ENCODE measurements around the gene STK38.
"Not testable (repeated sequence)": the region's sequence is repeated elsewhere in the genome, so short reads cannot be mapped to it uniquely, and the experiment has no call there.

STK38 gene

DNA sequence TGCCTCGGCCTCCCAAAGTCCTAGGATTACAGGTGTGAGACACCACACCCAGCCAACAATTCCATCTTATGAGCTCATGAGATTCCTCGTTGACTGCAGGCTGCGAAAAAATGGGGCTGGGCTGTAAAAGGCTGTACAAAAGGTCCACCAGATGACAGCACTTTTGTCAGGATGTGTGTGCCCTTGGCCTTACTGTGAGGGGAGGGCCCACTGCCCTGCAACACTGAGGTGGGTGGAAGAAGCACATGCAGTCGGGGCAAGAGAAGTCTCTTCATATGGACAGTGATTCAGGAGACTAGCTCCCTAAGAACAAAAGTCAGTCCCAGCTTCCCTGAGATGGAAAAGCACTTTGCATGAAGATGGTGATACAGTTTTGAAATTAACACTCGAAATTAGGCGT is 54.0 kb downstream of the STK38 start:
- H3K27me3 ChIP-seq (ENCODE audit: control insufficient read depth in 5 of 5, insufficient read depth in 4 of 5, low read length in 5 of 5): no peaks in the 10 kb centered on the region
- H3K4me1 ChIP-seq (ENCODE audit: control insufficient read depth in 5 of 5, insufficient read depth in 5 of 5, low read length in 5 of 5): peaks cover 0 to 25% (median 13%) of the 10 kb centered on the region in 5 donors
- H3K9me3 ChIP-seq (ENCODE audit: control insufficient read depth in 5 of 5, low read length in 5 of 5): no peaks in the 10 kb centered on the region
- H3K9ac ChIP-seq (ENCODE audit: low read length in 5 of 5): no peak overlapping the region
- no peak overlapping the region for H3K4me3 ChIP-seq (ENCODE audit: low read depth in 1 of 5, low read length in 5 of 5)
- H3K36me3 ChIP-seq (ENCODE audit: control insufficient read depth in 5 of 5, insufficient read depth in 5 of 5, low read length in 5 of 5): peaks cover 20 to 57% (median 44%) of the 10 kb centered on the region in 5 donors
- no peak overlapping the region for H3K27ac ChIP-seq (ENCODE audit: low read depth, low read length)

DNA sequence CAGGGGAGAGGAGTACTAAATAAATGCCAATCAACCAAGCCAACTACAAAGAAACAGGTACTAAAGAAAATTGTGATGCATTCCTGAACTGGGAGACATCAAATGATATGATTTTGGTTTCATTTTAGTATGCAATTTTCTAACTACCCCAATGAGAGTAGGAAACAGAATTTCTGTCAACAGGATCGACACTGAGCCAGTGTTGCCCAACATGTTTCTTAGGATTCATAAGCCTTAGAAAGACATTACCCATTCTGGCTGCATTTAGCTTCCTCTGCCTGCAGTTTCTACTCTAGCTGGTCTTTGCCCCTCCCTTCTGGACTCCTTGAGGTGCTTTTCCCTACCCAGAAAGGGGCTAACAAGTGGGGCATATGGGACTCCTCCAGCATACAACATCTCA is 54.7 kb downstream of the STK38 start:
- Histone ChIP-seq H3K27ac (ENCODE audit: low read depth, low read length) (no peak overlapping the region), H3K27me3 (ENCODE audit: control insufficient read depth in 5 of 5, insufficient read depth in 4 of 5, low read length in 5 of 5) (no peaks in the 10 kb centered on the region), H3K36me3 (ENCODE audit: control insufficient read depth in 5 of 5, insufficient read depth in 5 of 5, low read length in 5 of 5) (peaks cover 23 to 58% (median 49%) of the 10 kb centered on the region in 5 donors), H3K4me3 (ENCODE audit: low read depth in 1 of 5, low read length in 5 of 5) (no peak overlapping the region), H3K9ac (ENCODE audit: low read length in 5 of 5) (no peak overlapping the region), H3K4me1 (ENCODE audit: control insufficient read depth in 5 of 5, insufficient read depth in 5 of 5, low read length in 5 of 5) (peaks cover 0 to 25% (median 13%) of the 10 kb centered on the region in 5 donors), H3K9me3 (ENCODE audit: control insufficient read depth in 5 of 5, low read length in 5 of 5) (no peaks in the 10 kb centered on the region)

DNA sequence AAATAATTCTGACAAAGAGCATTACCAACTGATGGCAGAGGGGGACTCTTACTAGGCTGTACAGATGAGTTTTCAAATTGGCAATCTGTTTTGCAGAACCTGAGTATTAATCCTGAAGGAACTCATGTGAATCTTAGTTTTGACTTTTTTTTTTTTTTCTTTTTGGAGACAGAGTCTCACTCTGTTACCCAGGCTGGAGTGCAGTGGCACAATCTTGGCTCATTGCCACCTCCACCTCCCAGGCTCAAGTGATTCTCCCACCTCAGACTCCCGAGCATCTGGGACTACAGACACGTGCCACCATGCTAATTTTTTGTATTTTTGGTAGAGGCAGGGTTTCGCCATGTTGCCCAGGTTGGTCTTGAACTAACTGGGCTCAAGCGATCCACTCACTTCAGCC is 55.2 kb downstream of the STK38 start:
- Histone ChIP-seq H3K36me3 (ENCODE audit: control insufficient read depth in 5 of 5, insufficient read depth in 5 of 5, low read length in 5 of 5) (peaks cover 28 to 58% (median 49%) of the 10 kb centered on the region in 5 donors), H3K9ac (ENCODE audit: low read length in 5 of 5) (no peak overlapping the region), H3K4me3 (ENCODE audit: low read depth in 1 of 5, low read length in 5 of 5) (no peak overlapping the region), H3K27me3 (ENCODE audit: control insufficient read depth in 5 of 5, insufficient read depth in 4 of 5, low read length in 5 of 5) (no peaks in the 10 kb centered on the region), H3K9me3 (ENCODE audit: control insufficient read depth in 5 of 5, low read length in 5 of 5) (no peaks in the 10 kb centered on the region), H3K27ac (ENCODE audit: low read depth, low read length) (no peak overlapping the region), H3K4me1 (ENCODE audit: control insufficient read depth in 5 of 5, insufficient read depth in 5 of 5, low read length in 5 of 5) (peaks cover 0 to 25% (median 13%) of the 10 kb centered on the region in 5 donors)

DNA sequence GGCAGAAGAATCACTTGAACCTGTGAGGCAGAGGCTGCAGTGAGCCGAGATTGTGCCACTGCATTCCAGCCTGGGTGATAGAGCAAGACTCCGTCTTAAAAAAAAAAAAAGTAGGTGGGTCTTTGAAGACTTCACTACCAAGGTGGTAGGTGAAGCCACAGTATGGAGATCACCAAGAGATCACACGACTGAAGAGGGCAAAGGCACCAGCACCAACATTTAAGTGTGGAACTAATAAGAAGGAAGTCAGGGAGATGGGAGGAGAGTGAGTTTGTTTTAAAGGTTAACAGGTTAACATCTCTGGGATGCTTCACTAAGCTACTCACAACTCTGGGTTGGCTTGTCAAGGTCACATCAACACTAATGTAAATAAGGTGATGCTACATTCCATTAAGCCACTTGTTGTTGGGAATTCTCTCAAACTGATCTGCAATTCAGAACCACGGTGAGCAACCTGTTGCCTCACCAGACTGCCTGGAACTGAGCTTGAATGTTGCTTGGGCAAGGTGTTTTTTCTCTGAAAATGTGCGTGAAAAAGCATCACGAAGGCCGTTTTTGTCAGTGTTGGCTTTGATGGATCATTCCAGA is 55.8 kb downstream of the STK38 start:
- Histone ChIP-seq H3K4me1 (ENCODE audit: control insufficient read depth in 5 of 5, insufficient read depth in 5 of 5, low read length in 5 of 5) (peaks cover 0 to 25% (median 13%) of the 10 kb centered on the region in 5 donors), H3K27ac (ENCODE audit: low read depth, low read length) (no peak overlapping the region), H3K4me3 (ENCODE audit: low read depth in 1 of 5, low read length in 5 of 5) (no peak overlapping the region), H3K36me3 (ENCODE audit: control insufficient read depth in 5 of 5, insufficient read depth in 5 of 5, low read length in 5 of 5) (peaks cover 30 to 58% (median 51%) of the 10 kb centered on the region in 5 donors), H3K9me3 (ENCODE audit: control insufficient read depth in 5 of 5, low read length in 5 of 5) (no peaks in the 10 kb centered on the region), H3K9ac (ENCODE audit: low read length in 5 of 5) (no peak overlapping the region), H3K27me3 (ENCODE audit: control insufficient read depth in 5 of 5, insufficient read depth in 4 of 5, low read length in 5 of 5) (no peaks in the 10 kb centered on the region)

DNA sequence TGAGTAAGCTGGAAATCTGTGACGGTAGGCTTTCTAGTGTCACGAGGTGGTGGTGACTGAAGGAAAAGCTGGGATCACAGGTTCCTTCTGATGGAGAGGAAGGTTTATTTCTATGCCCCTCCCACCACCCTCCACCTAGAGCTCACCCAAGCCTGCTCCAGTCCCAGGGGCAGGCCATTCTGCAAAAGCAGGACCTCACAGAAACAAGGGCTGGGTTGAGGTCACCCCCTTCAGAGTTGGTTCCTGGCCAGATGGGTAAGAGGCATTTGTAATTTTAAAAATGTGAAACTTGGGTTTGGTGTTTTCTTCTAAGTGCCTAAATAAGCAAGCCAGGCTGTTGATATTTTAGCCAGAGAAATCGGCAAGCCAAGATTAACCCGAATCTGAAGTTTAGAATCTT is 57.9 kb downstream of the STK38 start:
- H3K36me3 ChIP-seq (ENCODE audit: control insufficient read depth in 5 of 5, insufficient read depth in 5 of 5, low read length in 5 of 5): peaks cover 24 to 59% (median 49%) of the 10 kb centered on the region in 5 donors
- H3K27me3 ChIP-seq (ENCODE audit: control insufficient read depth in 5 of 5, insufficient read depth in 4 of 5, low read length in 5 of 5): no peaks in the 10 kb centered on the region
- H3K4me1 ChIP-seq (ENCODE audit: control insufficient read depth in 5 of 5, insufficient read depth in 5 of 5, low read length in 5 of 5): peaks cover 0 to 25% (median 13%) of the 10 kb centered on the region in 5 donors
- no peak overlapping the region for H3K27ac ChIP-seq (ENCODE audit: low read depth, low read length)
- H3K9ac ChIP-seq (ENCODE audit: low read length in 5 of 5): no peak overlapping the region
- no peaks in the 10 kb centered on the region for H3K9me3 ChIP-seq (ENCODE audit: control insufficient read depth in 5 of 5, low read length in 5 of 5)
- H3K4me3 ChIP-seq (ENCODE audit: low read depth in 1 of 5, low read length in 5 of 5): no peak overlapping the region

- peaks cover 0 to 18% (median 13%) of the 10 kb centered on the region in 5 donors for H3K4me1 ChIP-seq (ENCODE audit: control insufficient read depth in 5 of 5, insufficient read depth in 5 of 5, low read length in 5 of 5)
- H3K36me3 ChIP-seq (ENCODE audit: control insufficient read depth in 5 of 5, insufficient read depth in 5 of 5, low read length in 5 of 5): peaks cover 24 to 51% (median 41%) of the 10 kb centered on the region in 5 donors
- H3K9ac ChIP-seq (ENCODE audit: low read length in 5 of 5): no peak overlapping the region
- H3K9me3 ChIP-seq (ENCODE audit: control insufficient read depth in 5 of 5, low read length in 5 of 5): no peaks in the 10 kb centered on the region
- H3K4me3 ChIP-seq (ENCODE audit: low read depth in 1 of 5, low read length in 5 of 5): no peak overlapping the region
- H3K27me3 ChIP-seq (ENCODE audit: control insufficient read depth in 5 of 5, insufficient read depth in 4 of 5, low read length in 5 of 5): no peaks in the 10 kb centered on the region
- no peak overlapping the region for H3K27ac ChIP-seq (ENCODE audit: low read depth, low read length)
Observed at GRCh38 chr6:36488221-36488620, 59.1 kb downstream of the STK38 start.

GRCh38 chr6:36487698-36488097 is 59.6 kb downstream of the STK38 start:
- Histone ChIP-seq H3K9me3 (ENCODE audit: control insufficient read depth in 5 of 5, low read length in 5 of 5) (no peaks in the 10 kb centered on the region), H3K27ac (ENCODE audit: low read depth, low read length) (no peak overlapping the region), H3K36me3 (ENCODE audit: control insufficient read depth in 5 of 5, insufficient read depth in 5 of 5, low read length in 5 of 5) (peaks cover 24 to 50% (median 40%) of the 10 kb centered on the region in 5 donors), H3K4me3 (ENCODE audit: low read depth in 1 of 5, low read length in 5 of 5) (no peak overlapping the region), H3K27me3 (ENCODE audit: control insufficient read depth in 5 of 5, insufficient read depth in 4 of 5, low read length in 5 of 5) (no peaks in the 10 kb centered on the region), H3K4me1 (ENCODE audit: control insufficient read depth in 5 of 5, insufficient read depth in 5 of 5, low read length in 5 of 5) (peaks cover 0 to 17% (median 11%) of the 10 kb centered on the region in 5 donors), H3K9ac (ENCODE audit: low read length in 5 of 5) (no peak overlapping the region)

DNA sequence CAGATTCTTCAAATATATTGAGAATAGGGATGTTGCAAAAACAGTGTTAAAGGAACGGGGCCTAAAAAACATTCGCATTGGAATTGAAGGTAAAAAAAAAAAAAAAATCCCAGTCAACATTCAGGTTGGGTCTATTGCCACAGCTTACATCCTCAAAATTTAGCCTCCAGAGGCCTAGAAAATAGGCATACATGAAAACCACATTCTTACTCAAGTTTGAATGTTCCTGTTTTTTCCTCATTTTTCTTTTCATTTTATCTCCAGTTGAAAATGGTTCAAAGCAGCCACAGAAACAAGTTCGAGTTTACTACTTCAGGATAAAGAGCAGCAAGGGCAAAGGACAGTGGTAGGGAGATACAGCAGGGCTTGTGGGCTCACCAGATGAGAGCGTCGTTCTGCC is 62.5 kb downstream of the STK38 start:
- no peaks in the 10 kb centered on the region for H3K9me3 ChIP-seq (ENCODE audit: control insufficient read depth in 5 of 5, low read length in 5 of 5)
- H3K36me3 ChIP-seq (ENCODE audit: control insufficient read depth in 5 of 5, insufficient read depth in 5 of 5, low read length in 5 of 5): peaks cover 33 to 69% (median 62%) of the 10 kb centered on the region in 5 donors
- H3K4me3 ChIP-seq (ENCODE audit: low read depth in 1 of 5, low read length in 5 of 5): no peak overlapping the region
- no peaks in the 10 kb centered on the region for H3K27me3 ChIP-seq (ENCODE audit: control insufficient read depth in 5 of 5, insufficient read depth in 4 of 5, low read length in 5 of 5)
- H3K27ac ChIP-seq (ENCODE audit: low read depth, low read length): no peak overlapping the region
- H3K9ac ChIP-seq (ENCODE audit: low read length in 5 of 5): no peak overlapping the region
- H3K4me1 ChIP-seq (ENCODE audit: control insufficient read depth in 5 of 5, insufficient read depth in 5 of 5, low read length in 5 of 5): peaks cover 0 to 12% (median 7%) of the 10 kb centered on the region in 5 donors

GRCh38 chr6:36483326-36483725 is 64.0 kb downstream of the STK38 start:
- H3K9me3 ChIP-seq (ENCODE audit: control insufficient read depth in 5 of 5, low read length in 5 of 5); H3K9ac ChIP-seq (ENCODE audit: low read length in 5 of 5); H3K27ac ChIP-seq (ENCODE audit: low read depth, low read length); H3K27me3 ChIP-seq (ENCODE audit: control insufficient read depth in 5 of 5, insufficient read depth in 4 of 5, low read length in 5 of 5); H3K4me3 ChIP-seq (ENCODE audit: low read depth in 1 of 5, low read length in 5 of 5); H3K4me1 ChIP-seq (ENCODE audit: control insufficient read depth in 5 of 5, insufficient read depth in 5 of 5, low read length in 5 of 5): not testable (repeated sequence)
- peaks cover 31 to 67% (median 67%) of the 10 kb centered on the region in 5 donors for H3K36me3 ChIP-seq (ENCODE audit: control insufficient read depth in 5 of 5, insufficient read depth in 5 of 5, low read length in 5 of 5)

GRCh38 chr6:36479256-36479655 is 68.0 kb downstream of the STK38 start:
- H3K27me3 ChIP-seq (ENCODE audit: control insufficient read depth in 5 of 5, insufficient read depth in 4 of 5, low read length in 5 of 5): no peaks in the 10 kb centered on the region
- H3K4me3 ChIP-seq (ENCODE audit: low read depth in 1 of 5, low read length in 5 of 5): no peak overlapping the region
- H3K36me3 ChIP-seq (ENCODE audit: control insufficient read depth in 5 of 5, insufficient read depth in 5 of 5, low read length in 5 of 5): peaks cover 17 to 40% (median 32%) of the 10 kb centered on the region in 5 donors

More at GRCh38 chr6:36479256-36479655, 68.0 kb downstream of the STK38 start:
- H3K27ac ChIP-seq (ENCODE audit: low read depth, low read length): no peak overlapping the region
- no peaks in the 10 kb centered on the region for H3K9me3 ChIP-seq (ENCODE audit: control insufficient read depth in 5 of 5, low read length in 5 of 5)
- peaks cover 0 to 11% (median 0%) of the 10 kb centered on the region in 5 donors for H3K4me1 ChIP-seq (ENCODE audit: control insufficient read depth in 5 of 5, insufficient read depth in 5 of 5, low read length in 5 of 5)
- no peak overlapping the region for H3K9ac ChIP-seq (ENCODE audit: low read length in 5 of 5)
